Measurements from ENCODE around the gene DEPDC1. TPM values are rescaled to one million over a fixed set of nuclear protein-coding genes. Genes with fewer than 3 reads are reported as not detected.

DEPDC1 gene
- total RNA-seq, 1 experiment from 2014 or later = 61.9 TPM

DNA sequence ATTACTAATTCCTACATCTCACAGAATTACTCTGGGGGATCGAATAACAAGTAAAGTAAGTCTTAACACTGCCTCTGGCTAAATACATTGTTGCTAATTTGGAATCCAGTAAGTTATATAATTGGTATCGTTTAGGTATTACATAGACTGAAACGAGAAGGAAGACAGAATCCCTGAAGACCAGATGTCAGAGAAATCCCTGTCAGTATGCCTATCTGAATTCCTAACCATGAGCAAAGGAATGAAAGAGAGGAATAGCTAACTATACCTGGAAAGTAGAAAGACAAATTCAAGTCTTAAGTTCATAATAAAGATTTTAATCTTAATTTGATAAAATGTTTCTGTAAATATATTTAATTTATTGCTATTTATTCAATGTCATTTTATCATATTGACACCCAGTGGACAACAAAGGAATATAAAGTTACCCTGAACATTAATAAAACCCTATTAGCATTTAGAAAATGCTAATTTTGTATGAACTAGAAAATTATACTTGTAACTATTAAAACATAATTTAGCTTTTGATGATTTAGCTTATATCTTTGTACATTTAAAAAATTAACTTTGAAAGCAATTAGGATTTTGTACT lies 11.4 kb downstream of the DEPDC1 start:
- no peak overlapping the region for H2AFZ ChIP-seq (ENCODE audit: low read depth, low read length, poor library complexity, severe bottlenecking)
- no peaks in the 10 kb centered on the region for H3K4me1 ChIP-seq (ENCODE audit: control insufficient read depth in 1 of 2, insufficient read depth in 2 of 2, low read length in 2 of 2)
- H3K79me2 ChIP-seq (ENCODE audit: insufficient read depth, low read length) = peaks cover 51% of the 10 kb centered on the region
- TF ChIP-seq JUND (IDR thresholded peaks at IDR 0.05) (no peak), ZNF274 (IDR thresholded peaks at IDR 0.05; ENCODE audit: low read depth, low read length) (no peak), SP1 (IDR thresholded peaks at IDR 0.05; ENCODE audit: low read depth) (no peak), ZFX (IDR thresholded peaks at IDR 0.05) (no peak), EZH2phosphoT487 (IDR thresholded peaks at IDR 0.05; ENCODE audit: borderline replicate concordance) (no peak), CTCF (IDR thresholded peaks at IDR 0.05 in 2 of 3, conservative IDR thresholded peaks at IDR 0.05 in 1 of 3; ENCODE audit: borderline replicate concordance in 1 of 3, insufficient read depth in 1 of 3, low read depth in 2 of 3, low read length in 2 of 3) (no peak), TCF7L2 (IDR thresholded peaks at IDR 0.05; ENCODE audit: borderline replicate concordance, extremely low read depth, insufficient read depth, insufficient read length) (no peak), POLR2AphosphoS5 (IDR thresholded peaks at IDR 0.05; ENCODE audit: low read depth, low read length) (no peak), REST (IDR thresholded peaks at IDR 0.05; ENCODE audit: low read depth) (no peak)
- no peak overlapping the region for H3K4me2 ChIP-seq (ENCODE audit: low read length)
- CTCF ChIA-PET = interaction anchor here (1.3 kb wide), 1 partner anchor 15 kb away, joined by 4 read pairs; no protein-coding TSS in a partner anchor
- POLR2A ChIA-PET = no interaction called here
- intact Hi-C loops (cut with micrococcal nuclease) = no loop called here
- no peak overlapping the region for H3K4me3 ChIP-seq (replicated peaks in 1 of 2; ENCODE audit: low read depth in 1 of 2, low read length in 2 of 2)
- no peaks in the 10 kb centered on the region for H3K9me3 ChIP-seq (ENCODE audit: control insufficient read depth in 1 of 2, insufficient read depth in 1 of 2, low read depth in 1 of 2, low read length in 2 of 2)
- no peaks in the 10 kb centered on the region for H3K27me3 ChIP-seq (ENCODE audit: insufficient read depth, low read length)
- DNase-seq (ENCODE audit: low read depth, low spot score) (no peak), ATAC-seq (no peak)
- BruUV-seq (replicated peaks) = no TSS peak
- no peak overlapping the region for H3K9ac ChIP-seq (ENCODE audit: low read length)
- H4K20me1 ChIP-seq (ENCODE audit: insufficient read depth) = no peaks in the 10 kb centered on the region
- H3K27ac ChIP-seq (ENCODE audit: low read depth, low read length) = no peak overlapping the region
- peaks cover 57 to 59% of the 10 kb centered on the region in 2 experiments for H3K36me3 ChIP-seq (ENCODE audit: control insufficient read depth in 1 of 2, insufficient read depth in 2 of 2, low read length in 2 of 2)
- H3K9me2 ChIP-seq (ENCODE audit: insufficient read depth) = no peaks in the 10 kb centered on the region
- RAD21 ChIA-PET (ENCODE audit: low non-redundant PET in 1 of 2, low total read pairs in 2 of 2, uncharacterized antibody in 2 of 2, unreplicated experiment in 2 of 2) = no interaction called here

Measured in HCT116 (cell line).